Measurements from ENCODE around the gene SPOCD1. TPM values are rescaled to one million over a fixed set of nuclear protein-coding genes. Genes with fewer than 3 reads are reported as not detected.
A peak's percentile ranks its signal among the peaks of the same experiment; 100 is the strongest.

SPOCD1 gene
- total RNA-seq, 2 donors from 2014 or later = 0.45 to 0.59 TPM

DNA sequence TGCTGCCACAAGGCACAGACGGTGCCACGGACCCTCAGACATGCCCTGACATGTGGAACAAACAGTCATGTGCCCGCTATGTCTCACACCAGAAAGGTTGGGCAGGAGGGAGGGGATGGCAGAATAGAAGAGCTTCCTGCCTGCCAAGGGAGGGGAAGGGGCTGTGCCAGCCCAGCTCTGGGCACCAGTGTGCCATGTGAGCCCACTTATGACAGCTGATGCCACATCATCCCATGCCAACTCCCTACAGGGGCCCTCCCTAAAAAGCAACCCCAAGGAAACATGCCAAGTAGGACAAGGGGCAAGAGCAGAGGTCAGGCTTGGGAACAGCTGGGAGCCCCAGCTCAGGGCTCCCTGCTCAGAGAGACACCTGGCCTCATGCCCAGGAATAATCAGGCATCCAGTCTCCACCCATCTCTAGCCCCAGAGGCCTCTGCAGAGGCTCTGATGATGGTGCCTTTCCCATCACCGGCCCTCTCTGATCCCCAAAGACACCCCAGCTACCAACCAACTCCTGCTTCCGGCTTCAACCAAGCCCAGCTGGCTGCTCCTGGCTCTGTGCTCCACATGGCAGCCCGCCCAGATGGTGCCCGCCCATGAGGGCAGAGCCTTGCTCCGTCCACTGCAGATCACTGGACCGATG, 62.0 kb downstream of the SPOCD1 start:
- no peaks in the 10 kb centered on the region for H3K36me3 ChIP-seq
- TF ChIP-seq, protein P1, sequence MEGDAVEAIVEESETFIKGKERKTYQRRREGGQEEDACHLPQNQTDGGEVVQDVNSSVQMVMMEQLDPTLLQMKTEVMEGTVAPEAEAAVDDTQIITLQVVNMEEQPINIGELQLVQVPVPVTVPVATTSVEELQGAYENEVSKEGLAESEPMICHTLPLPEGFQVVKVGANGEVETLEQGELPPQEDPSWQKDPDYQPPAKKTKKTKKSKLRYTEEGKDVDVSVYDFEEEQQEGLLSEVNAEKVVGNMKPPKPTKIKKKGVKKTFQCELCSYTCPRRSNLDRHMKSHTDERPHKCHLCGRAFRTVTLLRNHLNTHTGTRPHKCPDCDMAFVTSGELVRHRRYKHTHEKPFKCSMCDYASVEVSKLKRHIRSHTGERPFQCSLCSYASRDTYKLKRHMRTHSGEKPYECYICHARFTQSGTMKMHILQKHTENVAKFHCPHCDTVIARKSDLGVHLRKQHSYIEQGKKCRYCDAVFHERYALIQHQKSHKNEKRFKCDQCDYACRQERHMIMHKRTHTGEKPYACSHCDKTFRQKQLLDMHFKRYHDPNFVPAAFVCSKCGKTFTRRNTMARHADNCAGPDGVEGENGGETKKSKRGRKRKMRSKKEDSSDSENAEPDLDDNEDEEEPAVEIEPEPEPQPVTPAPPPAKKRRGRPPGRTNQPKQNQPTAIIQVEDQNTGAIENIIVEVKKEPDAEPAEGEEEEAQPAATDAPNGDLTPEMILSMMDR (IDR thresholded peaks at IDR 0.05) = no peak
- no peaks in the 10 kb centered on the region for H3K9me3 ChIP-seq
- no peak overlapping the region for H3K4me3 ChIP-seq
- H3K27me3 ChIP-seq = no peaks in the 10 kb centered on the region
- H3K4me1 ChIP-seq = no peaks in the 10 kb centered on the region
- peak; percentile 86 for DNase-seq
- intact Hi-C loops (cut with DNase I) = no loop called here
- no peak overlapping the region for H3K27ac ChIP-seq
- H3K9ac ChIP-seq (ENCODE audit: low read depth in 2 of 2, low read length in 2 of 2) = peak overlapping the region; percentile 15 to 38

DNA sequence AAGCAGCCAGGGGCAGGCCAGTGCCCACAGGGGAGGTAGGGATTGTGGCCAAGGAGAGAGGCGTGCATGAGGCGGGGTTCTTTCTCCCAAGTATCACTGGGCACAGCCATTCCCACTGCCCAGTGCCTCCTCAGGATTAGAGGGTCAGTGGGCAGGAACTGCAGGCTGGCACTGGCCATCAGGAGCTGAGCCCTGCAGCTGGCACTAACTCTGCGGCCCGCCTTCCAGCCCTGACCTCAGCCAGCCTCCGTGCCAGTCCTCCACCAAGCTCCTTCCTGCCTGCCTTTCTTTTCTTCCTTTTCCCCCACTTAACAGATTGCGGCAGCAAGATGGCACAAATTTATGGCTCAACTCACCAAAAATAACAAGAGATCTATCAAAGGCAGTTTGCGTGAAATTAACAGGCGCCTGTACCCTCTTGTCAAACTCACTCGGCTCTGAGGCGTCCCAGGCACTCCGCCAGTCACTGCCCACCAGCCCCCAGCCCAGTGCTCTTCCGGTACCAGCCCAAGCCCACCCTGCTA, 62.8 kb downstream of the SPOCD1 start:
- Histone ChIP-seq H3K27ac (no peak overlapping the region), H3K9ac (ENCODE audit: low read depth in 2 of 2, low read length in 2 of 2) (peak overlapping the region in 1 of 2 donors; percentile 38)

GRCh38 chr1:31752258-31752657, 63.6 kb downstream of the SPOCD1 start:
- H3K27ac ChIP-seq = no peak overlapping the region
- H3K9ac ChIP-seq (ENCODE audit: low read depth in 2 of 2, low read length in 2 of 2) = no peak overlapping the region
- H3K36me3 ChIP-seq = no peaks in the 10 kb centered on the region
- TF ChIP-seq, protein P1 (IDR thresholded peaks at IDR 0.05) = no peak
- H3K4me3 ChIP-seq = no peak overlapping the region
- H3K27me3 ChIP-seq = no peaks in the 10 kb centered on the region
- H3K4me1 ChIP-seq = no peaks in the 10 kb centered on the region
- no peak for DNase-seq
- intact Hi-C loops (cut with DNase I) = no loop called here
- no peaks in the 10 kb centered on the region for H3K9me3 ChIP-seq

More for the DNA sequence above, 62.8 kb downstream of the SPOCD1 start:
- no peak for DNase-seq
- intact Hi-C loops (cut with DNase I) = no loop called here
- H3K4me1 ChIP-seq = no peaks in the 10 kb centered on the region
- H3K4me3 ChIP-seq = no peak overlapping the region
- no peaks in the 10 kb centered on the region for H3K36me3 ChIP-seq
- TF ChIP-seq, protein P1 (IDR thresholded peaks at IDR 0.05) = no peak
- H3K27me3 ChIP-seq = no peaks in the 10 kb centered on the region
- no peaks in the 10 kb centered on the region for H3K9me3 ChIP-seq

DNA sequence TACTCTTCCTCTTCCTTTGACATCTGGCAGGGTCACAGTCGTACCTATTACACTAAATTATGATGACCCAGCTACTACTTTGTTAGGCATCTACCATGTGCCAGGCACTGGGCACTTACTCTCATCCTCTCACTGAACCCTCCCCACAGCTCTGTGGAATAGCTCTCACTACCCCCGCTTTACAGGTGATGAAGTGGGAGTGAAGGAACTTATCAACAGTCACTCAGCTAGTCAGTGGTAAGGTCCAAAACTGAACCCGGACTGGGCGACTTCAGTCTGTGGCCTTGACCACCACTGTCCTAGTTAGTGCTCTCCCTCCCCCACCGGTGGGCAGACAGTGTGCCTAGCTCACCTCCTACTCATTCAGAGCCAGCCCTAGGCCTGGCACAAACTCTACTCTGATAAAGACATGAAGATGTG, 64.0 kb downstream of the SPOCD1 start:
- Histone ChIP-seq H3K4me1 (no peaks in the 10 kb centered on the region), H3K36me3 (no peaks in the 10 kb centered on the region), H3K9ac (ENCODE audit: low read depth in 2 of 2, low read length in 2 of 2) (no peak overlapping the region), H3K27me3 (no peaks in the 10 kb centered on the region), H3K4me3 (no peak overlapping the region), H3K9me3 (no peaks in the 10 kb centered on the region), H3K27ac (no peak overlapping the region)
- TF ChIP-seq, protein P1 (IDR thresholded peaks at IDR 0.05) = no peak
- intact Hi-C loops (cut with DNase I) = no loop called here
- DNase-seq = no peak

- Histone ChIP-seq H3K4me3 (no peak overlapping the region), H3K27me3 (no peaks in the 10 kb centered on the region), H3K36me3 (no peaks in the 10 kb centered on the region), H3K4me1 (no peaks in the 10 kb centered on the region), H3K27ac (no peak overlapping the region), H3K9me3 (no peaks in the 10 kb centered on the region), H3K9ac (ENCODE audit: low read depth in 2 of 2, low read length in 2 of 2) (no peak overlapping the region)
- intact Hi-C loops (cut with DNase I) = no loop called here
- no peak for DNase-seq
- TF ChIP-seq, protein P1 (IDR thresholded peaks at IDR 0.05) = no peak
Measured at GRCh38 chr1:31750858-31751510, 64.8 kb downstream of the SPOCD1 start.

All from colonic mucosa (tissue), 4 donors.